Activated naive CD4-positive, alpha-beta T cell treated with Interleukin-2 at 50 U/mL for 16 hours (primary cell): ENCODE data around the gene LRRC70.
"Not testable (repeated sequence)": the region's sequence is repeated elsewhere in the genome, so short reads cannot be mapped to it uniquely, and the experiment has no call there.

Experiments
- DNase-seq: peaks from one replicate; pipeline ENCODE4 v3.0.0-alpha.2; 2020

LRRC70 gene

GRCh38 chr5:62578540-62578939 lies at the start of gene LRRC70:
Gene LRRC70, plus strand, starts transcription at chr5:62578819. Its CDS starts 620 bp downstream, at chr5:62579439.
- no peak for DNase-seq

GRCh38 chr5:62533597-62533996 lies 45.0 kb upstream of the LRRC70 start:
- no peak for DNase-seq

- DNase-seq: no peak
These were observed 44.0 kb upstream of the LRRC70 start for GRCh38 chr5:62534461-62535236.

GRCh38 chr5:62536232-62536631 lies 42.4 kb upstream of the LRRC70 start:
- DNase-seq: no peak

DNA sequence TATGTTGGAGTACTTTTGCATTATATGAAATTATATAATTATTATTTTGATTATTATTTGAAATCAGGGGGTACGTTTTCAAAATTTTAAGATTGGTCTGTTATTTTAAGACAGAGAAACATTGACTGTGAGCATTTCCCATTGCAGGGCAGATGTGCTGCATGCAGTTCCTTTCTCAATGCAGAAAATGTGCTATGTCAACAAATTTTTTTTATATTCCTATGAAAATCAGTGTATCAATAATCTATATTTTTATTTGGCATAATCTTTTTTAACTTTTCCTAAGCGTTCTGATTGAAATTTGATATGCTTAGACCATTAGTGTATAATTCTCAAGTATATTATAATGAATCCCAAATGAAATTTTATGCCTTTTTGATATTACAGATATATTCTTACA lies 41.8 kb upstream of the LRRC70 start:
- no peak for DNase-seq

- no peak for DNase-seq
These were observed 40.3 kb upstream of the LRRC70 start for GRCh38 chr5:62538017-62538942.

DNA sequence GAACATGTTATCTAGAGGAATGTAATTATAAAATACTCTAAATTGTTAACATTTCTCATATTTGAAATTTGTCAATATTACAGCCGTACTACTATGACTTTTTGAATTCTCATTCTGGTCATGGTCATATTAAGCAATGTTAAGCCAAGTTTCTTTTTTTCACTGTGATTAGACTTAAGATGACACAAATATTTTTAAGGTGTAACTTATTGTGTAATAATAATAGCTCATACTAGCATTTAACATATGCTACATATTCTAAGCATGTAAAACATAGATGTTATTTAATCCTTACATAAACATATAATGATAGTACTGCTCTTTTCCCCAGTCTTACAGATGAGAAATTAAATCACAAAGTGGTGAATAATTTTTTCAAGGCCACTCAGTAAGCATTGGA lies 35.9 kb upstream of the LRRC70 start:
- no peak for DNase-seq

GRCh38 chr5:62547945-62548630 lies 30.5 kb upstream of the LRRC70 start:
- no peak for DNase-seq

- DNase-seq: no peak
These were observed 28.5 kb upstream of the LRRC70 start for GRCh38 chr5:62550103-62550502.

DNA sequence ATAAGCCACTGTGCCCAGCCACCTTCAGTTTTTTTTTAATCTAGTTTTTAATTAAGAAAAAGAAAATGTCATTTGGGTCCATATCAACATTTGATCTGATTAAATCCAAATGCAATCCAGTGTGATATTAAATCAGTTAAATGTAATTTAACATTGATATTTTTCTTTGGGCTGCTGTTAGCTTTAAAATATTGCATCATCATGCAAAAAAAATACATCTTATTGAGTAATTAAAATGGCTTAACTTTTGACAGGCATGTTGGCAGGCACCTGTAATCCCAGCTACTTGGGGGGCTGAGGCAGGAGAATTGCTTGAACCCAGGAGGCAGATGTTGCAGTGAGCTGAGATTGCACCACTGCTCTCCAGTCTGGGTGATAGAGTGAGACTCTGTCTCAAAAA lies 22.7 kb upstream of the LRRC70 start:
- DNase-seq: no peak

DNA sequence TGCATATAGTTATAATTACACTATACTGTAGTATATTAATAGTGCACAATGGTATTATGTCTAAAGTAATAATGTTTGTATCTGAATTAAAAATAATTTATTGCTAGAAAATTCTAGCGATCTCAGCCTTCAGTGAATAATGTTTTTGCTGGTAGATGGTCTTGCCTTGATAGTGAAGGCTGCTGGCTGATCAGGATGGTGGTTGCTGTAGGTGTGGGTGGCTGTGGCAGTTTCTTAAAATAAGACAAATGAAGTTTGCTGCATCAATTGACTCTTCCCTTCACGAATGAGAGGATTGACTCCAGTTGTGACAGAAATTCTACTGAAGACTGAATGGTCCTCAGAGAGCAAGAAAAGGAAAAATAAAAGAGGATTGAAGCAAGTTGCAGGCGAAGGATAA lies 19.7 kb upstream of the LRRC70 start:
- no peak for DNase-seq

GRCh38 chr5:62560786-62561185 lies 17.8 kb upstream of the LRRC70 start:
- no peak for DNase-seq

DNA sequence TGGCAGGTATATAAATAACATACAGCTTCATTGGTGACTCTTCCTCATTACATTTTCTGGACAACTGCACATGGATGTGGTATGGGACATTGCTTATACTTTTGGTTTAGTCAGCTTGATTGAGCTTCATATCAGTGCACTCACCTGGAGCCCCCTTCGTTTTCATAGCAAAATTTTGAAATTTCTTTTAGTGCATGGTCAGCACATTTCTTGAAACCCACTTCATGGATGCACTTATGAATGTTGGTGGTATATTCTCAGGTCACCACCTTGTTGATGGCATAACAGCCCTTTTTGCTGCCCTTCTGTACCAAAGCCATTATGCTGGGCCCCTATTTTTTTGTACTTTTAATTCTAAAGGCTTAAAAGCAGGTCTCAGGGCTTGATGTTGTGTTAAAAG lies 16.7 kb upstream of the LRRC70 start:
- DNase-seq: no peak

DNA sequence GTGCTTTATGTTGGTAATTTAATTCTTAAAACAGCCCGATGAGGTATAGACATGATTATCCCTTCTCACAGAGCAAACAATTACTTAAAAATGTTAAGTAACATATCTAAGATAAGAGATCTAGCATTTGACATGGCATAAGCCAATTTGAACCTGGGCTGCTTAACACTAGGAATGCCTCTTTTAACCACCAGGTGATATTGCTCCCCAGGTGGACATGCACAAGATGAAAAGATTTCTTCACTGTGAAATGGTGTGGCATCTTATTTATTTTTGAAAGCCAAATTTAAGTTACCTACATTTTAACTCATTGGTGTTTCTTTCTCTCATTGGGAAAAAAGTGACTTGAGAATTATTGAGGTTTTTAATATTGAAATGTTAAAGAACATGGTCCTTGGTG lies 15.8 kb upstream of the LRRC70 start:
- DNase-seq: no peak

DNA sequence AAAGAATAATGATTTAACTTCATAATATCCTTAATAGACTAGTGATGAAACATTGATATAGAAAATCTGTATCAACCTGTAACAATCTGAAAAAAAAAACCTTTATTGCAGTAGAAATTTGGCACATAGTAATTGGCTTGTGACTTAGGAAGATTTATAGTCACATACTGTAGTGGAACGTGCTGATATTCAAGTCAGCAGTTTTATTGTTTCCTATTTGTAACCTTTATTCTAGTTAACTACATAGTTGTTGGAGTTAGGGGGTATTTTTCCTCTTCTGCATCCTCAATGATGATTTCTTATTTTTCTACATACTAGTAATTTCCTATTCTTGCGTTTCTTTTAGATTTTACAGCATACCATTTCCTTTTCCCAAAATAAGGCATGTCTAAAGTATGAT lies 14.5 kb upstream of the LRRC70 start:
- no peak for DNase-seq

DNA sequence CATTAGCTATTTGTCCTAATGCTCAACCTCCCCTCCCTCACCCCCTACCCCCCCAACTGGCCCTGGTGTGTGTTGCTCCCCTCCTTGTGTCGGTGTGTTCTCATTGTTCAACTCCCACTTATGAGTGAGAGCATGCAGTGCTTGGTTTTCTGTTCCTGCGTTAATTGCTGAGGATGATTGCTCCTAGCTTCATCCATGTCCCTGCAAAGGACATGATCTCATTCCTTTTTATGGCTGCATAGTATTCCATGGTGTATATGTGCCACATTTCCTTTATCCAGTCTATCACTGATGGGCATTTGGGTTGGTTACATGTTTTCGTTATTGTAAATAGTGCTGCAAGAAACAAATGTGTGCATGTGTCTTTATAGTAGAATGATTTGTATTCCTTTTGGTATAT lies 12.9 kb upstream of the LRRC70 start:
- not testable (repeated sequence) for DNase-seq

- DNase-seq: no peak
These were observed 10.5 kb upstream of the LRRC70 start for GRCh38 chr5:62568143-62568542.

DNA sequence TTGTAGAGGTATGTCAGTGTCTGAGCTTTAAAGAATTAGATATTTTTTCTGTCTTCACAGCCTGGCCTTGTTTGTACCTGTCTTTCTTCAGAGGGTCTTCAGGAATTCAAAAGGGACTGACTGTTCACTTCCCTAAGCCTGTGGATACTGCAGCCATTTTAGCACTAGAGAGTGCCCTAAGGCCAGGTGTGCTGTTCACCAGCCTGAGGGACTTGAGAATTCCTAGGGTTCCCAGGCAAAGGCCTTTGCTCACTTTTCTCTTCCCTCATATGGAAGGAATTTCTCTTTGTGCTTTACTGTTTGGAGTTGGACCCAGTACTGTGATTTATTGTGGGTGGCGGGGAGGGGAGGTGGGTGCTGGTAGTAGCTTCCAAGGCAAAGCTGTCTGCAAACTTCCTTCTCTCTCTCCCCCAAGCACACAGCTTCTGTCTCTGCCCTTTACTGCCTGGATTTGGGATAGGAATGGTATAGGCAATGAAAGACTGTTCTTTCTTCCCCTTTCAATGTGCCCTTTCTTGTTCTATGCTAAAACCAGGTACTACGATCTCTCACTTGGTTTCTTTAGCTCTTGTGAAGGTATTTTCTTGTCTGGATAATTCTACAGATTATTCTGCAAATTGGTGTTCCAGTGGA lies 9.7 kb upstream of the LRRC70 start:
- no peak for DNase-seq

DNA sequence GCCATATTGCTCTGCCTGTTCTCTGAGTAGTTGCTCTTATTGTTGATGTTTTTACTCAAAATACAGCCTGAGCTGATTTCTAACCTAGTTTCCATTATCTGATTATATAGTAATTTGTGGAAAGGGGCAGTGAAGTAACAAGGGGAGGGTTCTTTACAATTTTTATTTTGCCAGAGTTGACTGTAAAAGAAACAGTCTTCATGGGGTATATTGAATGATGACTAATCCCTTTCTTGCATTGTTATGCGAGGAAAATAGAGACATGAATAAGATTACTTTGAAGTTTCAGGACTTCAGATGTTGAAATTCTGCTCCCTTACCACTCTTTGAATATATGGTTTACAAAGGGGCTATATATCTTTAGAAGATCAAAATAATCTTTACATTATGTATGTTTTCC lies 9.1 kb upstream of the LRRC70 start:
- DNase-seq: no peak

DNA sequence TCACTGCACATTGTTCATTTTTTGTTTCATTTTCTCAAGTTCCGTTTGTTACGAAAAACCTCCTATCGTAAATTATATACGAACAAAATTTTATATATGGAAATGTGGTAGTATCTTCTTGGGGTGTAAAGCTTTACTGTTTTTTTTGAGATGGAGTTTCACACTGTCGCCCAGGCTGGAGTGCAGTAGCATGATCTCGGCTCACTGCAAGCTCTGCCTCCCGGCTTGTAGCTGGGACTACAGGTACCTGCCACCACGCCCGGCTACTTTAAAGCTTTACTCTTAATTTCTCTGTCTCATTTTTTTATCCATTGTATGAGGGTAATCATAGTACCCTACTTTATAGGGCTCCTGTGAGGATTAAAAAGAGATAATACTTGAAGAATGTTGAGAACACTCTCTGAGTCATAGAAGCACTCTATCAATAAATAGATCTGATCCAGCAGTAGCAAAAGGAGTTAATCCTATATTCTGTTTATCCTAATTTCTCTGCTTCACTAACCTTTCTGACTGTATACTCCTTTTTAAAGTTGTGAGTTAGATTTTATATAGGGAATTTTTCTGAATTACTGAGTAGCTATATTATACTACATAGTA lies 5.6 kb upstream of the LRRC70 start:
- no peak for DNase-seq

DNA sequence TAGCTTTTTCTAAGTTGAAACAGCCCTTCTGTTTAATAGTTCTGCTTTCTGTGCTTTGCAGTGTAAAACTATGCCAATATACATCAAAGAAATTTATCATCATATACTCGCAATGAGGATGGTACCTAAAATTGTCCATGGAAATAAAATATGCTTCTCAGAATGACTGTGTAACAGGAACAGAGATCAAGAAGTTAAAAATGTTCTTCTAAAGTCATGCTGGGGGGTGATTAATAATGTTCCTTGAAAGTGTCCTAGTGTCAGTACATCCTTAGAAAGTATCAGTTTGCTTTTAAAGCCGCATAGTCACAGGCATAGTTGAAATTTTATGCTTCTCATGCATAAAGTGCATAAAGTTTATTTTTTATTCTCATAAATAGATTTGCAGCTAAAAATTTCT lies 4.0 kb upstream of the LRRC70 start:
- DNase-seq: no peak

DNA sequence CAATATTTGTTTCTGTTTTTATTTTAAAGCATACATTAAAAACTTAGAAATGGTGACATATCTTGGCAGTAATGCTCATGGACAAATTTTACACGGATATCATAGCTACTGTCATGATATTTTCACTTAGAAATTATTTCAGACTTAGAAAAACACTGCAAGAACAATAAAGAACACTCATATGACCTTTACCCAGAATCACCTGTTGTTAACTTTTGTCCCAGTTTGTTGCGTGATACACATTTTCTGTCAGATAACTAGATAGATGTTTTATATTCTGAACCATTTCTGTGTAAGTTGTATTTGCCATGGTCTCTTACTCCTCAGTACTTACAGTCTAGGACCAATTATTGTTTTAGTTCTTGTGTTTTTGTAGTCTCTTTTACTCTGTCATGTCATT lies 3.6 kb upstream of the LRRC70 start:
- no peak for DNase-seq

- DNase-seq: no peak
These were observed 3.1 kb upstream of the LRRC70 start for GRCh38 chr5:62575489-62575888.
